Right kidney (tissue), 1 donor: Measurements from ENCODE around the gene OR52J3.

Experiments used
- DNase-seq: peaks from one replicate; pipeline ENCODE4 v3.0.0-alpha.2; 2016

OR52J3 gene

DNA sequence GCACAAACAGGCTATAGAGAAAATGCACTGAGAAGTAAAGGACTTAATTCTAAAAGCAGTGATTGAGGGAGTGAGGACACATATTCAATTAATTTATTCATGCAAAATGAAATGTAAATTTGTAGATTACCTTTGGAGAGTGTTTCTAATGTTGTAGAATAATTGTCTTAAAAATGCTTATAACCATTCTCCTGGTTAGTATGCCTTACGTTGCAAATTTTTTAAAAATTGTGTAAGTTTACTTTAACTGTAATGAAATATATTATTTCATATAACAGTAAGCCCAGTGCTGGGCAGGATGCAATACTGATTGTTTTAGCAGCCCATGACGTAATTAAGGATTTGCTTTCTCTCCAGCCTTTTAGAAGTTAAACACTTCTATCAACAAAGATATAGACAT lies 49.7 kb downstream of the OR52J3 start:
- DNase-seq = no peak
